Measurements from ENCODE around the gene CA11. TPM values are rescaled to one million over a fixed set of nuclear protein-coding genes. Genes with fewer than 3 reads are reported as not detected.
A peak's percentile ranks its signal among the peaks of the same experiment; 100 is the strongest.

CA11 gene
- total RNA-seq, 1 donor from 2014 or later, result 1.5 TPM

- peak; percentile 31 for DNase-seq (ENCODE audit: low read depth)
These were observed 16.2 kb downstream of the CA11 start for GRCh38 chr19:48629599-48630295.

- DNase-seq (ENCODE audit: low read depth), result no peak
These were observed 16.7 kb downstream of the CA11 start for GRCh38 chr19:48629297-48629598.

GRCh38 chr19:48628486-48629296 lies 17.3 kb downstream of the CA11 start:
- no peak for DNase-seq (ENCODE audit: low read depth)

- no peak for DNase-seq (ENCODE audit: low read depth)
These were observed 18.1 kb downstream of the CA11 start for GRCh38 chr19:48627865-48628314.

- no peak for DNase-seq (ENCODE audit: low read depth)
These were observed 18.7 kb downstream of the CA11 start for GRCh38 chr19:48627201-48627864.

GRCh38 chr19:48625891-48626327 lies 20.1 kb downstream of the CA11 start:
- DNase-seq (ENCODE audit: low read depth), result no peak

GRCh38 chr19:48624791-48625723 lies 20.9 kb downstream of the CA11 start:
- no peak for DNase-seq (ENCODE audit: low read depth)

- peak; percentile 98 for DNase-seq (ENCODE audit: low read depth)
These were observed 21.9 kb downstream of the CA11 start for GRCh38 chr19:48624067-48624594.

GRCh38 chr19:48623556-48624066 lies 22.4 kb downstream of the CA11 start:
- DNase-seq (ENCODE audit: low read depth), result peak; percentile 31

- DNase-seq (ENCODE audit: low read depth), result no peak
These were observed 26.0 kb downstream of the CA11 start for GRCh38 chr19:48619692-48620585.

GRCh38 chr19:48618916-48619691 lies 26.9 kb downstream of the CA11 start, which contains the start of the genes RPL18 and SPHK2:
Gene RPL18 (minus strand): TSS chr19:48619178. CDS start chr19:48619143, 35 bp downstream.
Gene SPHK2 (plus strand): TSS chr19:48619506. CDS start chr19:48620515, 1,009 bp downstream.
- peak; percentile 100 for DNase-seq (ENCODE audit: low read depth)

- DNase-seq (ENCODE audit: low read depth), result no peak
These were observed 27.6 kb downstream of the CA11 start for GRCh38 chr19:48618278-48618915.

GRCh38 chr19:48617146-48617937 lies 28.6 kb downstream of the CA11 start:
- DNase-seq (ENCODE audit: low read depth), result peak; percentile 58

- DNase-seq (ENCODE audit: low read depth), result no peak
These were observed 29.4 kb downstream of the CA11 start for GRCh38 chr19:48616491-48617056.

GRCh38 chr19:48616041-48616436 lies 29.9 kb downstream of the CA11 start:
- DNase-seq (ENCODE audit: low read depth), result peak; percentile 37

- DNase-seq (ENCODE audit: low read depth), result no peak
These were observed 30.6 kb downstream of the CA11 start for GRCh38 chr19:48615231-48616040.

All from myocyte (in vitro differentiated cells).